HFFc6 (cell line): ENCODE measurements around the gene PRR22. TPM values are rescaled to one million over a fixed set of nuclear protein-coding genes. Genes with fewer than 3 reads are reported as not detected.
A peak's percentile ranks its signal among the peaks of the same experiment; 100 is the strongest.

Experiments
- DNase-seq: peaks from one replicate; pipeline ENCODE4 v3.0.0-alpha.2; 2018
- H3K27ac Mint-ChIP-seq: 2 replicates; pipeline ENCODE4 v1.8.0; 2020; ENCODE audit warnings: mild to moderate bottlenecking, mixed read lengths
- H3K27me3 Mint-ChIP-seq: 2 replicates; pipeline ENCODE4 v1.8.0; 2021; ENCODE audit warnings: mild to moderate bottlenecking, moderate library complexity, mixed read lengths; ENCODE audit not compliant: insufficient read depth
- H3K36me3 Mint-ChIP-seq: 2 replicates; pipeline ENCODE4 v1.8.0; 2021; ENCODE audit warnings: low read depth, mixed read lengths
- H3K4me1 Mint-ChIP-seq: 2 replicates; pipeline ENCODE4 v1.8.0; 2020; ENCODE audit warnings: low read depth, mixed read lengths
- H3K4me3 Mint-ChIP-seq: 2 replicates; pipeline ENCODE4 v1.8.0; 2020; ENCODE audit warnings: mild to moderate bottlenecking, moderate library complexity, mixed read lengths
- H3K9me3 Mint-ChIP-seq: 2 replicates; pipeline ENCODE4 v1.8.0; 2020; ENCODE audit warnings: mild to moderate bottlenecking, mixed read lengths
- total RNA-seq, 6 experiments: library from RNA; stranded (reverse); fragmentation: NEBNext Ultra II Directional; extraction: Animal tissue kit (Norgen Biotek cat#: 25700); gene quantifications; 2 replicates in 1 of 6; 3 replicates in 5 of 6; pipeline ENCODE4 v1.2.3, GENCODE V29; 2021
- TF ChIP-seq, protein P1 (sequence below): fragments of 200-600 bp; sonication (generic); IDR thresholded peaks from 2 replicates; pipeline ENCODE4 v1.5.0; 2021; ENCODE audit warnings: antibody characterized with exemption, mild to moderate bottlenecking

PRR22 gene
- total RNA-seq, 6 experiments from 2014 or later: 0.92 to 1.6 (median 1.4) TPM

DNA sequence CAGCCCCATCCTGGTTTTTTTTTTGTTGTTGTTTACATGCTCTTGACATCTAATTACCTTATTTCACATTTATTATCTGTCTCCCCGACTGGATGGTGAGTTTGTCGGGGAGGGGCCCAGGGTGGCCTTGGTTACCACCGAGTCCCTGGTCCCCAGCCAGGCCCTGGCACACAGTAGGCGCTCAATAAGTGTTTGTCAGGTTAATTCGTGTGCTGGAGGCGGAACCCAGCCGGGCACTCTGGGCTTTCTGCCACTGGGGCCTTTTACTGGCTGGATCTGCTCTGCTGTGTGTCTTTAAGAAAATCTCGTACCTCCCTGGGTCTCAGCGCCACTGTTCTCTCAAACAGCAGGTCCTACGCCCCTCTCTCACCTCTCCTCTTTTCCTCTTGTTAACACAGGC, 24.9 kb upstream of the PRR22 start:
- Mint-ChIP-seq H3K36me3 (no peaks in the 10 kb centered on the region), H3K4me3 (no peak overlapping the region), H3K27ac (no peak overlapping the region), H3K9me3 (no peaks in the 10 kb centered on the region), H3K27me3 (peaks cover 25% of the 10 kb centered on the region), H3K4me1 (no peaks in the 10 kb centered on the region)
- TF ChIP-seq, protein P1, sequence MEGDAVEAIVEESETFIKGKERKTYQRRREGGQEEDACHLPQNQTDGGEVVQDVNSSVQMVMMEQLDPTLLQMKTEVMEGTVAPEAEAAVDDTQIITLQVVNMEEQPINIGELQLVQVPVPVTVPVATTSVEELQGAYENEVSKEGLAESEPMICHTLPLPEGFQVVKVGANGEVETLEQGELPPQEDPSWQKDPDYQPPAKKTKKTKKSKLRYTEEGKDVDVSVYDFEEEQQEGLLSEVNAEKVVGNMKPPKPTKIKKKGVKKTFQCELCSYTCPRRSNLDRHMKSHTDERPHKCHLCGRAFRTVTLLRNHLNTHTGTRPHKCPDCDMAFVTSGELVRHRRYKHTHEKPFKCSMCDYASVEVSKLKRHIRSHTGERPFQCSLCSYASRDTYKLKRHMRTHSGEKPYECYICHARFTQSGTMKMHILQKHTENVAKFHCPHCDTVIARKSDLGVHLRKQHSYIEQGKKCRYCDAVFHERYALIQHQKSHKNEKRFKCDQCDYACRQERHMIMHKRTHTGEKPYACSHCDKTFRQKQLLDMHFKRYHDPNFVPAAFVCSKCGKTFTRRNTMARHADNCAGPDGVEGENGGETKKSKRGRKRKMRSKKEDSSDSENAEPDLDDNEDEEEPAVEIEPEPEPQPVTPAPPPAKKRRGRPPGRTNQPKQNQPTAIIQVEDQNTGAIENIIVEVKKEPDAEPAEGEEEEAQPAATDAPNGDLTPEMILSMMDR: no peak
- DNase-seq: no peak

DNA sequence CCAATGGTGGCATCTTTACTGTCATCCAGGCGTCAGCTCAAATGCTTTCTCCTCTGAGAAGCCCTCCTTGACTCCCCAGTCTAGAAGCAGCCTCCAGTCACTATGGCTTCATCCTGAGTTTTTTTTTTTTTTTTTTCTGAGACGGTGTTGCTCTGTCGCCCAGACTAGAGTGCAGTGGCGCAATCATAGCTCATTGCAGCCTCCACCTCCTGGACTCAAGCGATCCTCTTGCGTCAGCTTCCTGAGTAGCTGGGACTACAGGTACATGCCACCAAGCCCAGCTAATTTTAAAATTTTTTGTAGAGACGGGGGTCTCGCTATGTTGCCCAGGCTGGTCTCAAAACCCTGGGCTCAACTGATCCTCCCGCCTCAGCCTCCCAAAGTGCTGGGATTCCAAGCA, 24.5 kb upstream of the PRR22 start:
- no peak overlapping the region for H3K4me3 Mint-ChIP-seq
- H3K27ac Mint-ChIP-seq: no peak overlapping the region
- no peak for DNase-seq
- H3K9me3 Mint-ChIP-seq: no peaks in the 10 kb centered on the region
- no peaks in the 10 kb centered on the region for H3K4me1 Mint-ChIP-seq
- H3K36me3 Mint-ChIP-seq: no peaks in the 10 kb centered on the region
- peaks cover 25% of the 10 kb centered on the region for H3K27me3 Mint-ChIP-seq
- TF ChIP-seq, protein P1: no peak

DNA sequence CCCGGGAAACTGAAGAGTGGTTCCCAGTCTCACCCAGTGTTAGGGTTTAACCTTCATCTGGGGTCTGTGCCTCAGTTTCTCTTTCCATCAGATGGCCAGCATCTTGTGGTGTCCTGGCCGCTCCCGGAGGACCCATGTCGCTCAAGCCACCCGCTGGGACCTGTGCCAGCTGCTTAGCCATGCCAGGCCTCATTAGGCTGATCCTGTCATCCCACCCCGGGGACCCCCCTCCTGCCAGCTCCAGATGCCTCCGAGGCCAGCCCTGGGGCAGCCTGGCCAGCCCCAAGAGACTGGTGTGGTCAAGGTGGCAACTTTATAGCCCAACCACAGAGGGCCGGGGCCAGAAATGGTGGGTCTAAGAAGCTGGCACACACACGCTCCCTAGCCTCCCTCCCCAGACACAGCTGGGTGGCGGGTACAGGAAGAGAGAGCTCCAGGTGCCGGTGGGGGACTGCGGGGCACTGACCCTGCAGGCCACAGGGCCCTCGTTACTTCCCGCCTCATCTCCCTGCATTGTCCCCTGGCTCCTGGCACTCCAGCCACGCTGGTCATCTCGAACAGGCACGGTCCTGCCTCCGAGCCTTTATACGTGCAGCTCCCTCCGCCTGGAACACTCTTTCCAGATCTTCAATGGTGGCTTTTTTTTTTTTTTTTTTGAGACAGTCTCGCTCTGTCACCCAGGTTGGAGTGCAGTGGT, 23.7 kb upstream of the PRR22 start:
- peaks cover 22% of the 10 kb centered on the region for H3K27me3 Mint-ChIP-seq
- H3K4me3 Mint-ChIP-seq: no peak overlapping the region
- peaks cover 5% of the 10 kb centered on the region; the same call in 1 of the 2 replicates for H3K4me1 Mint-ChIP-seq
- no peaks in the 10 kb centered on the region for H3K9me3 Mint-ChIP-seq
- TF ChIP-seq, protein P1: no peak
- H3K36me3 Mint-ChIP-seq: no peaks in the 10 kb centered on the region
- no peak overlapping the region for H3K27ac Mint-ChIP-seq
- DNase-seq: no peak

DNA sequence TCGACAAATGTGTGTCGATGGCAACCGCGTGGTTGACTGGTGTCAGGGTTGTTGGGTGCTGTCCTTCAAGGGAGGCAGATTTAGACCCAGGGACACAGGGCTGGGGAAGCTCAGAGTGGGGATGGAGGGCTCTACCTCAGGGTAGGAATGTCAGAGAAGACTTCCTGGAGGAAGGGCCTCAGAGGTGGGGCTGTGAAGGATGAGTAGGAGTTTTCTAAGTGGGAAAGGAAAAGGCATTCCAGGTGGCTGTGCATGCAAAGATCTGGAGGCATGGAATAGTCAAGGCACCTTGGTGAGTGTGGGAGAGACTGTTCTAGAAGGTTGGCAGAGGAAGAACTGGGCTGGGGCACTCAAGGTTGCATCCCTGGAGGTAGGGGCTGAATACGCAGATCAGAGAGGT, 22.4 kb upstream of the PRR22 start:
- TF ChIP-seq, protein P1: no peak
- Mint-ChIP-seq H3K27me3 (peaks cover 25% of the 10 kb centered on the region), H3K4me1 (peaks cover 9% of the 10 kb centered on the region; the same call in 1 of the 2 replicates), H3K36me3 (no peaks in the 10 kb centered on the region), H3K9me3 (no peaks in the 10 kb centered on the region), H3K27ac (no peak overlapping the region), H3K4me3 (no peak overlapping the region)
- no peak for DNase-seq

DNA sequence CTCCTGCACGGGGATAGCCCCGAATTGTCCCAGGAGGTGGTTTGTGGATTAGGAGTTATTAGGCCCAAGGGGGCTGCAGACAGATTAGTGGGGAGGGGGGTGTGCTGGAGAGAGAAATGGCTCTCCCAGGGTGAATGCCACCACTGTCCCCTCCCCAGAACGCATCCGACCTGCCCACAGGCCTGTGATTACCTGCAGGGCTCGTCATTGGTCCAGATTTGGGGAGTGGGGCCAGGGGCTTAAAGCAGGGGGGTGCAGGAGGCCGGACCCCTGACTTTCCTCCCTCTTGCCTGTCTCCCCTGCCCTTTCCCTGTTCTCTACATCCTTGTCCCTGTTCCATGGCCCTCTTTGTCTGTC, 21.6 kb upstream of the PRR22 start:
- H3K4me1 Mint-ChIP-seq: peaks cover 12% of the 10 kb centered on the region; the same call in 1 of the 2 replicates
- no peak overlapping the region for H3K4me3 Mint-ChIP-seq
- peaks cover 28% of the 10 kb centered on the region for H3K27me3 Mint-ChIP-seq
- TF ChIP-seq, protein P1: peak; percentile 26; the same call in 1 of the 2 replicates
- H3K36me3 Mint-ChIP-seq: no peaks in the 10 kb centered on the region
- no peak for DNase-seq
- H3K9me3 Mint-ChIP-seq: no peaks in the 10 kb centered on the region
- no peak overlapping the region for H3K27ac Mint-ChIP-seq
